HCT116 (cell line): ENCODE results near the gene GSDMA. TPM values are rescaled to one million over a fixed set of nuclear protein-coding genes. Genes with fewer than 3 reads are reported as not detected.

ENCODE experiments used
- ATAC-seq: fragments of 200-7000 bp; cut with Tn5 transposase; 2 replicates; pipeline ENCODE4 v1.9.1; 2020; ENCODE audit warnings: mild to moderate bottlenecking, moderate library complexity
- BruUV-seq: library from RNA; stranded (reverse); fragments of 400-500 nt; replicated peaks from 2 replicates; lab custom pipeline; 2021; lab: Mats Ljungman, UMichigan
- CTCF ChIA-PET: fragments of 300-600 bp; sonication (Branson Sonifier 250); formaldehyde crosslinking; loops from one replicate; lab custom pipeline; 2021; ENCODE audit warnings: antibody characterized with exemption; lab: Charles Lee
- POLR2A ChIA-PET: fragments of 300-600, 350-600 bp; sonication (Branson Sonifier 250); formaldehyde crosslinking; loops from one replicate; lab custom pipeline; 2021; ENCODE audit warnings: antibody characterized with exemption; lab: Charles Lee
- RAD21 ChIA-PET, 2 experiments: fragments of 300-600 bp; sonication (Branson Sonifier 250); formaldehyde crosslinking; loops; one replicate each; lab custom pipeline; 2023; ENCODE audit warnings: low total read pairs in 2 of 2; ENCODE audit not compliant: uncharacterized antibody in 2 of 2, unreplicated experiment in 2 of 2, low non-redundant PET in 1 of 2; lab: Charles Lee
- DNase-seq: peaks from one replicate; pipeline ENCODE4 v3.0.0-alpha.2; 2010; ENCODE audit warnings: low read depth, low spot score
- H2AFZ ChIP-seq: fragments of 200-600 bp; shearing (Covaris generic), sonication (generic); 2 replicates; pipeline ENCODE4 v1.6.1; 2017; ENCODE audit warnings: low read depth, mixed run types, mixed read lengths, antibody characterized with exemption, low read length; ENCODE audit not compliant: poor library complexity, severe bottlenecking
- H3K27ac ChIP-seq: 2 replicates; pipeline ENCODE4 v1.5.1; 2012; ENCODE audit warnings: low read depth, low read length
- H3K27me3 ChIP-seq: fragments of 200-600 bp; sonication (generic); 2 replicates; pipeline ENCODE4 v1.6.1; 2016; ENCODE audit warnings: mixed run types, low read length, mixed read lengths; ENCODE audit not compliant: insufficient read depth
- H3K36me3 ChIP-seq, 2 experiments: fragments of 200-500 bp in 1 of 2; fragments of 200-600 bp in 1 of 2; sonication (Bioruptor generic) in 1 of 2; sonication (generic) in 1 of 2; 2 replicates each; pipeline versions ENCODE4 v1.5.1 to v1.6.1; 2014 to 2016; ENCODE audit warnings: low read length in 2 of 2, inconsistent platforms in 1 of 2, mixed read lengths in 1 of 2, mixed run types in 1 of 2; ENCODE audit not compliant: insufficient read depth in 2 of 2, control insufficient read depth in 1 of 2
- H3K4me1 ChIP-seq, 2 experiments: fragments of 200-600 bp in 1 of 2; sonication (generic) in 1 of 2; 2 replicates each; pipeline versions ENCODE4 v1.5.1 to v1.6.1; 2012 to 2017; ENCODE audit warnings: low read length in 2 of 2, inconsistent platforms in 1 of 2, mild to moderate bottlenecking in 1 of 2, mixed read lengths in 1 of 2, mixed run types in 1 of 2, moderate library complexity in 1 of 2; ENCODE audit not compliant: insufficient read depth in 2 of 2, control insufficient read depth in 1 of 2
- H3K4me2 ChIP-seq: fragments of 200-600 bp; sonication (generic); 2 replicates; pipeline ENCODE4 v1.6.1; 2017; ENCODE audit warnings: mixed run types, low read length, mixed read lengths
- H3K4me3 ChIP-seq, 2 experiments: fragments of 200-600 bp in 1 of 2; sonication (generic) in 1 of 2; replicated peaks in 1 of 2; 2 replicates each; pipeline ENCODE4 v1.5.1; 2011 to 2016; ENCODE audit warnings: low read length in 2 of 2, control low read depth in 1 of 2, low read depth in 1 of 2, mild to moderate bottlenecking in 1 of 2, mixed read lengths in 1 of 2, mixed run types in 1 of 2
- H3K79me2 ChIP-seq: fragments of 200-600 bp; sonication (generic); 2 replicates; pipeline ENCODE4 v1.6.1; 2017; ENCODE audit warnings: mild to moderate bottlenecking, mixed run types, low read length, moderate library complexity, mixed read lengths; ENCODE audit not compliant: insufficient read depth
- H3K9ac ChIP-seq: fragments of 200-600 bp; sonication (generic); 2 replicates; pipeline ENCODE4 v1.6.1; 2016; ENCODE audit warnings: low read length, mixed read lengths
- H3K9me2 ChIP-seq: fragments of 200-600 bp; sonication (generic), shearing (Covaris generic); 2 replicates; pipeline ENCODE4 v1.6.1; 2017; ENCODE audit warnings: mixed run types, mild to moderate bottlenecking, moderate library complexity; ENCODE audit not compliant: insufficient read depth
- H3K9me3 ChIP-seq, 2 experiments: fragments of 200-500 bp in 1 of 2; fragments of 200-600 bp in 1 of 2; sonication (Bioruptor generic) in 1 of 2; sonication (generic) in 1 of 2; 2 replicates each; pipeline ENCODE4 v1.6.1; 2014 to 2017; ENCODE audit warnings: low read length in 2 of 2, mixed read lengths in 2 of 2, inconsistent platforms in 1 of 2, low read depth in 1 of 2, mild to moderate bottlenecking in 1 of 2, mixed run types in 1 of 2, moderate library complexity in 1 of 2; ENCODE audit not compliant: control insufficient read depth in 1 of 2, insufficient read depth in 1 of 2
- H4K20me1 ChIP-seq: fragments of 200-600 bp; sonication (generic), shearing (Covaris generic); 2 replicates; pipeline ENCODE4 v1.6.1; 2017; ENCODE audit warnings: mixed run types, mild to moderate bottlenecking, moderate library complexity; ENCODE audit not compliant: insufficient read depth
- EZH2 ChIP-seq: fragments of 200-600 bp; sonication (generic); IDR thresholded peaks from 2 replicates; pipeline ENCODE4 v1.6.1; 2017; ENCODE audit warnings: antibody characterized with exemption, mixed run types
- FOSL1 ChIP-seq: IDR thresholded peaks from 2 replicates; pipeline ENCODE4 v1.6.1; 2012; ENCODE audit warnings: low read depth
- JUND ChIP-seq: IDR thresholded peaks from 2 replicates; pipeline ENCODE4 v1.6.1; 2012
- MAX ChIP-seq: IDR thresholded peaks from 2 replicates; pipeline ENCODE4 v1.6.1; 2012
- POLR2AphosphoS5 ChIP-seq: IDR thresholded peaks from 2 replicates; pipeline ENCODE4 v1.6.1; 2011; ENCODE audit warnings: mild to moderate bottlenecking, low read depth, low read length, moderate library complexity
- RAD21 ChIP-seq: IDR thresholded peaks from 2 replicates; pipeline ENCODE4 v1.6.1; 2012; ENCODE audit warnings: low read depth, mild to moderate bottlenecking
- REST ChIP-seq: IDR thresholded peaks from 2 replicates; pipeline ENCODE4 v1.6.1; 2012; ENCODE audit warnings: low read depth
- TCF7L2 ChIP-seq: IDR thresholded peaks from 2 replicates; pipeline ENCODE4 v1.7.0; 2011; ENCODE audit warnings: borderline replicate concordance, inconsistent platforms; ENCODE audit not compliant: insufficient read depth, insufficient read length; ENCODE audit errors: extremely low read depth
- ZBTB33 ChIP-seq: IDR thresholded peaks from 2 replicates; pipeline ENCODE4 v1.6.1; 2011; ENCODE audit warnings: mild to moderate bottlenecking, low read length, moderate library complexity; ENCODE audit not compliant: insufficient replicate concordance; ENCODE audit errors: extremely low read depth
- ZFX ChIP-seq: fragments of 450-650 bp; IDR thresholded peaks from 2 replicates; pipeline ENCODE4 v1.6.1; 2017
- intact Hi-C: fragments of 100-400 bp; cut with micrococcal nuclease; formaldehyde crosslinking; loops from 2 replicates; pipeline ENCODE4 v1.10.0; 2022
- total RNA-seq: library from RNA; stranded (reverse); gene quantifications from one replicate; pipeline ENCODE4 v1.2.1, GENCODE V29; 2021; ENCODE audit not compliant: unreplicated experiment

GSDMA gene
- total RNA-seq, 1 experiment from 2014 or later = not detected

- ChIA-PET POLR2A (no interaction called here), CTCF (no interaction called here), RAD21 (no interaction called here)
- H4K20me1 ChIP-seq = no peaks in the 10 kb centered on the region
- no peaks in the 10 kb centered on the region for H3K9me2 ChIP-seq
- H3K4me2 ChIP-seq = no peak overlapping the region
- H3K4me1 ChIP-seq = no peaks in the 10 kb centered on the region
- DNase-seq (no peak), ATAC-seq (no peak)
- no peak overlapping the region for H3K4me3 ChIP-seq
- TF ChIP-seq RAD21 = no peak
- no peak for TF ChIP-seq REST
- H3K79me2 ChIP-seq = no peaks in the 10 kb centered on the region
- no peaks in the 10 kb centered on the region for H3K27me3 ChIP-seq
- no TSS peak for BruUV-seq
- no peaks in the 10 kb centered on the region for H3K9me3 ChIP-seq
- no peak overlapping the region for H3K27ac ChIP-seq
- intact Hi-C loops = no loop called here
- H3K9ac ChIP-seq = no peak overlapping the region
- H2AFZ ChIP-seq = no peak overlapping the region
- H3K36me3 ChIP-seq = peaks cover 0 to 3% of the 10 kb centered on the region in 2 experiments; a peak in 1 of 4 replicates
Observed at GRCh38 chr17:39913989-39914388, 48.8 kb upstream of the GSDMA start.

GRCh38 chr17:39915559-39915958, 47.2 kb upstream of the GSDMA start:
- no peaks in the 10 kb centered on the region for H3K9me3 ChIP-seq
- no peaks in the 10 kb centered on the region for H3K27me3 ChIP-seq
- DNase-seq (no peak), ATAC-seq (no peak)
- H3K9me2 ChIP-seq = no peaks in the 10 kb centered on the region
- ChIA-PET CTCF (no interaction called here), POLR2A (no interaction called here), RAD21 (no interaction called here)
- H3K9ac ChIP-seq = no peak overlapping the region
- BruUV-seq = no TSS peak
- H3K79me2 ChIP-seq = no peaks in the 10 kb centered on the region
- H3K4me3 ChIP-seq = no peak overlapping the region
- no peak overlapping the region for H3K27ac ChIP-seq
- intact Hi-C loops = no loop called here
- H4K20me1 ChIP-seq = no peaks in the 10 kb centered on the region
- H3K4me2 ChIP-seq = no peak overlapping the region
- no peaks in the 10 kb centered on the region for H3K4me1 ChIP-seq
- no peak overlapping the region for H2AFZ ChIP-seq
- H3K36me3 ChIP-seq = peaks cover 5 to 6% of the 10 kb centered on the region in 2 experiments; a peak in 2 of 4 replicates
- no peak for TF ChIP-seq POLR2AphosphoS5
- TF ChIP-seq FOSL1 = no peak
- no peak for TF ChIP-seq JUND
- TF ChIP-seq MAX = no peak
- TF ChIP-seq ZFX = no peak
- TF ChIP-seq ZBTB33 = no peak
- TF ChIP-seq REST = no peak
- TF ChIP-seq TCF7L2 = no peak
- no peak for TF ChIP-seq EZH2
